ENCODE data around the gene TBCB.
A peak's percentile ranks its signal among the peaks of the same experiment; 100 is the strongest.

- TF ChIP-seq KDM1A (IDR thresholded peaks at IDR 0.05) (peak in 1 of 2 experiments; percentile 6; a peak in 1 of 4 replicates), NFYB (IDR thresholded peaks at IDR 0.05; ENCODE audit: extremely low read depth, insufficient read length) (peak; percentile 73), BRCA1 (IDR thresholded peaks at IDR 0.05) (no peak), BRCA1 (CRISPR knock-in tag; IDR thresholded peaks at IDR 0.05) (no peak), USF2 (CRISPR knock-in tag; IDR thresholded peaks at IDR 0.05) (peak; percentile 86), CEBPB (tag; IDR thresholded peaks at IDR 0.05) (no peak), ZNF764 (CRISPR knock-in tag; IDR thresholded peaks at IDR 0.05; ENCODE audit: low read depth) (no peak), NBN (IDR thresholded peaks at IDR 0.05; ENCODE audit: low read depth) (peak; percentile 62; the same call in 1 of the 2 replicates), LEF1 (IDR thresholded peaks at IDR 0.05) (0 out of 2 replicates have a peak, but pooled peaks have one; percentile 25), EZH2 (IDR thresholded peaks at IDR 0.05; ENCODE audit: borderline replicate concordance, low read depth, low read length) (no peak), ELF1 (tag; IDR thresholded peaks at IDR 0.05) (no peak)
Measured at GRCh38 chr19:36114721-36115452, 381 bp upstream of the TBCB start, which contains the start of gene POLR2I.

All from K562 (cell line).